Measurements from ENCODE around the gene SLC26A6. TPM values are rescaled to one million over a fixed set of nuclear protein-coding genes. Genes with fewer than 3 reads are reported as not detected.

Gene SLC26A6
- total and polyA plus RNA-seq, 2 of the 13 experiments (the other 11 are each of a cell fraction or from before 2014, with no cell fraction given) = 40.7 to 184 TPM

- peaks cover 26% of the 10 kb centered on the region for H3K4me1 ChIP-seq (ENCODE audit: insufficient read depth, low read length)
- no peak for ATAC-seq
- no peak for TF ChIP-seq ZNF550 (CRISPR knock-in tag; IDR thresholded peaks at IDR 0.05; ENCODE audit: borderline replicate concordance)
- no peak for TF ChIP-seq HES4 (CRISPR knock-in tag; IDR thresholded peaks at IDR 0.05; ENCODE audit: borderline replicate concordance)
- TF ChIP-seq ZNF383 (CRISPR knock-in tag; IDR thresholded peaks at IDR 0.05; ENCODE audit: borderline replicate concordance) = no peak
- no peak for TF ChIP-seq ZNF784 (CRISPR knock-in tag; IDR thresholded peaks at IDR 0.05; ENCODE audit: borderline replicate concordance)
- 0 out of 2 replicates have a peak, but pooled peaks have one; percentile 15 for TF ChIP-seq HDAC2 (CRISPR knock-in tag; IDR thresholded peaks at IDR 0.05)
- no peak for TF ChIP-seq ZBTB7A (CRISPR knock-in tag; IDR thresholded peaks at IDR 0.05)
- ChIA-PET POLR2A (interaction anchor here (0.8 kb wide), 1 partner anchor 17 kb away, joined by 3 read pairs; no protein-coding TSS in a partner anchor), CTCF (ENCODE audit: low intra/inter-chr PET ratio, low total read pairs) (interaction anchor here (1.1 kb wide), 1 partner anchor 135 kb away, joined by 5 read pairs; no protein-coding TSS in a partner anchor)
- WGBS (ENCODE audit: low lambda C conversion rate) = 54% methylated on average over 7 of the region's 7 CpGs
- peaks cover 25% of the 10 kb centered on the region for H3K79me2 ChIP-seq (ENCODE audit: insufficient read depth, low read length)
- peaks cover 33 to 62% of the 10 kb centered on the region in 2 experiments for H3K36me3 ChIP-seq (replicated peaks in 1 of 2; ENCODE audit: control insufficient read depth in 1 of 2, insufficient read depth in 2 of 2, low read length in 2 of 2)
- 0 out of 2 replicates have a peak, but pooled peaks cover 4% of the 10 kb centered on the region for H4K20me1 ChIP-seq (ENCODE audit: insufficient read depth, low read length)
- FAIRE-seq = no peak
- no TSS peak for BruUV-seq (replicated peaks)
- no peaks in the 10 kb centered on the region; a peak in 2 of 5 replicates for H3K27me3 ChIP-seq (ENCODE audit: control insufficient read depth in 1 of 2, insufficient read depth in 2 of 2, low read length in 2 of 2)
- peak overlapping the region; percentile 24 to 97 (median 82) for H3K4me3 ChIP-seq (replicated peaks in 1 of 3; ENCODE audit: insufficient read depth in 1 of 3, low read depth in 2 of 3, low read length in 3 of 3)
- H3K4me2 ChIP-seq (ENCODE audit: low read depth, low read length) = peak overlapping the region; percentile 92
- intact Hi-C loops (cut with micrococcal nuclease; ENCODE audit: unreplicated experiment) (loop anchor here (1.0 kb wide), 1 partner anchor 56 kb away; no protein-coding TSS in a partner anchor), in situ Hi-C loops (cut with HindIII; ENCODE audit: extremely low pct_ligation_motif_present, low pct_unique_long_range_greater_than_20kb) (no loop called here)
- peak overlapping the region; percentile 94 for H3K9ac ChIP-seq (ENCODE audit: insufficient read depth, low read depth, low read length)
- no peaks in the 10 kb centered on the region for H3K9me3 ChIP-seq (ENCODE audit: low read length)
- no peak overlapping the region for H2AFZ ChIP-seq (ENCODE audit: low read length)
- no peak for DNase-seq (ENCODE audit: low spot score)
- H3K27ac ChIP-seq (ENCODE audit: extremely low read length, insufficient read depth, low read length) = no peak overlapping the region
Measured at GRCh38 chr3:48684480-48685143, 49.4 kb upstream of the SLC26A6 start.

- ChIA-PET POLR2A (interaction anchor here (0.8 kb wide), 1 partner anchor 16 kb away, joined by 3 read pairs; no protein-coding TSS in a partner anchor), CTCF (ENCODE audit: low intra/inter-chr PET ratio, low total read pairs) (no interaction called here)
- BruUV-seq (replicated peaks) = no TSS peak
- H3K4me1 ChIP-seq (ENCODE audit: insufficient read depth, low read length) = peaks cover 26% of the 10 kb centered on the region
- no peak for ATAC-seq
- H3K79me2 ChIP-seq (ENCODE audit: insufficient read depth, low read length) = peaks cover 25% of the 10 kb centered on the region
- in situ Hi-C loops (cut with HindIII; ENCODE audit: extremely low pct_ligation_motif_present, low pct_unique_long_range_greater_than_20kb) (no loop called here), intact Hi-C loops (cut with micrococcal nuclease; ENCODE audit: unreplicated experiment) (no loop called here)
- peak overlapping the region; percentile 94; the same call in 1 of the 2 replicates for H3K9ac ChIP-seq (ENCODE audit: insufficient read depth, low read depth, low read length)
- peak overlapping the region; percentile 24 to 97 (median 82); a peak in 5 of 6 replicates for H3K4me3 ChIP-seq (replicated peaks in 1 of 3; ENCODE audit: insufficient read depth in 1 of 3, low read depth in 2 of 3, low read length in 3 of 3)
- H3K9me3 ChIP-seq (ENCODE audit: low read length) = no peaks in the 10 kb centered on the region
- no peak overlapping the region for H3K27ac ChIP-seq (ENCODE audit: extremely low read length, insufficient read depth, low read length)
- H3K36me3 ChIP-seq (replicated peaks in 1 of 2; ENCODE audit: control insufficient read depth in 1 of 2, insufficient read depth in 2 of 2, low read length in 2 of 2) = peaks cover 31 to 62% of the 10 kb centered on the region in 2 experiments
- peak overlapping the region; percentile 92 for H3K4me2 ChIP-seq (ENCODE audit: low read depth, low read length)
- no peaks in the 10 kb centered on the region; a peak in 2 of 5 replicates for H3K27me3 ChIP-seq (ENCODE audit: control insufficient read depth in 1 of 2, insufficient read depth in 2 of 2, low read length in 2 of 2)
- 80% methylated on average over 8 of the region's 8 CpGs for WGBS (ENCODE audit: low lambda C conversion rate)
- H4K20me1 ChIP-seq (ENCODE audit: insufficient read depth, low read length) = 0 out of 2 replicates have a peak, but pooled peaks cover 4% of the 10 kb centered on the region
- FAIRE-seq = no peak
- H2AFZ ChIP-seq (ENCODE audit: low read length) = no peak overlapping the region
- DNase-seq (ENCODE audit: low spot score) = no peak
- no peak for TF ChIP-seq HMGXB4 (CRISPR knock-in tag; IDR thresholded peaks at IDR 0.05; ENCODE audit: borderline replicate concordance in 1 of 2, low read depth in 1 of 2)
- no peak for TF ChIP-seq ARNT2 (CRISPR knock-in tag; IDR thresholded peaks at IDR 0.05; ENCODE audit: low read depth)
- no peak for TF ChIP-seq TSC22D2 (CRISPR knock-in tag; IDR thresholded peaks at IDR 0.05; ENCODE audit: borderline replicate concordance)
- TF ChIP-seq DMAP1 (CRISPR knock-in tag; IDR thresholded peaks at IDR 0.05) = no peak
- no peak for TF ChIP-seq ZNF232 (CRISPR knock-in tag; IDR thresholded peaks at IDR 0.05; ENCODE audit: borderline replicate concordance)
- TF ChIP-seq ZNF468 (CRISPR knock-in tag; IDR thresholded peaks at IDR 0.05) = no peak
- TF ChIP-seq ZFP41 (CRISPR knock-in tag; IDR thresholded peaks at IDR 0.05; ENCODE audit: borderline replicate concordance) = no peak
- no peak for TF ChIP-seq JARID2 (CRISPR knock-in tag; IDR thresholded peaks at IDR 0.05; ENCODE audit: insufficient replicate concordance)
- no peak for TF ChIP-seq NR3C1 (CRISPR knock-in tag; IDR thresholded peaks at IDR 0.05)
- no peak for TF ChIP-seq ZNF558 (CRISPR knock-in tag; IDR thresholded peaks at IDR 0.05; ENCODE audit: borderline replicate concordance)
Measured at GRCh38 chr3:48684054-48684349, 48.7 kb upstream of the SLC26A6 start.

Data from HepG2 (cell line).